ENCODE results near the gene STPG1. TPM values are rescaled to one million over a fixed set of nuclear protein-coding genes. Genes with fewer than 3 reads are reported as not detected.

The STPG1 gene
- total RNA-seq, 2 experiments from 2014 or later = 1.8 to 2.4 TPM

- Mint-ChIP-seq H3K4me3 (no peak overlapping the region), H3K27ac (no peak overlapping the region), H3K4me1 (ENCODE audit: low read depth) (peaks cover 12% of the 10 kb centered on the region), H3K9me3 (no peaks in the 10 kb centered on the region), H3K27me3 (no peaks in the 10 kb centered on the region), H3K36me3 (ENCODE audit: low read depth) (peaks cover 90% of the 10 kb centered on the region)
- DNase-seq = no peak
- ATAC-seq (ENCODE audit: poor library complexity) = no peak
- H3K4me1 ChIP-seq (ENCODE audit: insufficient read depth, low read length) = no peaks in the 10 kb centered on the region
- POLR2A ChIA-PET = interaction anchor here (0.9 kb wide), 1 partner anchor 60 kb away, joined by 6 read pairs; the partner anchor contains the start of gene RCAN3
- peaks cover 84% of the 10 kb centered on the region for H3K36me3 ChIP-seq (ENCODE audit: insufficient read depth, low read length)
- H3K27me3 ChIP-seq (ENCODE audit: control insufficient read depth in 1 of 2, insufficient read depth in 2 of 2, low read length in 2 of 2) = no peaks in the 10 kb centered on the region
- H3K4me3 ChIP-seq (ENCODE audit: low read length) = no peak overlapping the region
- CTCF ChIA-PET = interaction anchor here (1.2 to 1.4 kb wide), 2 partner anchors 27 to 145 kb away, joined by 3 read pairs; partner anchors contain the start of gene NIPAL3
- intact Hi-C loops (cut with DNase I, micrococcal nuclease) = no loop called here
- no peaks in the 10 kb centered on the region for H3K9me3 ChIP-seq (ENCODE audit: control insufficient read depth in 1 of 2, insufficient read depth in 1 of 2, low read length in 2 of 2)
- H3K27ac ChIP-seq (ENCODE audit: low read depth in 1 of 2, low read length in 2 of 2) = no peak overlapping the region
- TF ChIP-seq CTCF (IDR thresholded peaks at IDR 0.05) = no peak
These were observed 28.6 kb upstream of the STPG1 start for GRCh38 chr1:24441996-24442668.

DNA sequence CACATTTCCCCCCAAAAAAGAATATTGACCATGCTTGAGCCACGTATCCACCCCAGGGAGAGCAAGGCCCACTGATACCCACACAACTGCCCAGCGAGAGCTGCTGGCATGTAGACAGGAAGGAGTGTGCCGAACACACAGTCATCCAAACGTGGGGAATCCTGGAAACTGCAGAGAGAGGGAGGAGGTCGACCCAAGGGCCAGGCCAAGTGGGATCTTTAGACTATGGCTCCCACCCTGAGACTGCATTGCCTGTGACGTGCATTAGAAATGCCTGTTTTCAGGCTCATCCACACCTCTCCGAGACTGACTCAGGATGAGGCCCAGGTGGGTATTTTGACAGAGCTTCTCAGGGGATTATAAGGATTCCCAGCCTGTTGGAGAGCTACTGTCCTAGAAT is 27.9 kb upstream of the STPG1 start:
- no peaks in the 10 kb centered on the region for H3K27me3 ChIP-seq (ENCODE audit: control insufficient read depth in 1 of 2, insufficient read depth in 2 of 2, low read length in 2 of 2)
- peaks cover 14% of the 10 kb centered on the region for H3K4me1 Mint-ChIP-seq (ENCODE audit: low read depth)
- no peak overlapping the region for H3K4me3 ChIP-seq (ENCODE audit: low read length)
- no peak overlapping the region for H3K4me3 Mint-ChIP-seq
- intact Hi-C loops (cut with DNase I, micrococcal nuclease) = no loop called here
- no peaks in the 10 kb centered on the region for H3K4me1 ChIP-seq (ENCODE audit: insufficient read depth, low read length)
- no peaks in the 10 kb centered on the region for H3K9me3 ChIP-seq (ENCODE audit: control insufficient read depth in 1 of 2, insufficient read depth in 1 of 2, low read length in 2 of 2)
- no peak overlapping the region for H3K27ac ChIP-seq (ENCODE audit: low read depth in 1 of 2, low read length in 2 of 2)
- H3K36me3 Mint-ChIP-seq (ENCODE audit: low read depth) = peaks cover 85% of the 10 kb centered on the region
- peak overlapping the region; percentile 55 for H3K27ac Mint-ChIP-seq
- ChIA-PET CTCF (interaction anchor here (1.2 kb wide), 1 partner anchor 145 kb away, joined by 3 read pairs; no protein-coding TSS in a partner anchor), POLR2A (interaction anchor here (1.3 kb wide), 1 partner anchor 60 kb away, joined by 5 read pairs; the partner anchor contains the start of gene RCAN3)
- TF ChIP-seq CTCF (IDR thresholded peaks at IDR 0.05) = no peak
- H3K36me3 ChIP-seq (ENCODE audit: insufficient read depth, low read length) = peaks cover 78% of the 10 kb centered on the region
- ATAC-seq (ENCODE audit: poor library complexity) = no peak
- DNase-seq = no peak
- no peaks in the 10 kb centered on the region for H3K9me3 Mint-ChIP-seq
- H3K27me3 Mint-ChIP-seq = no peaks in the 10 kb centered on the region

- Histone ChIP-seq H3K9me3 (ENCODE audit: control insufficient read depth in 1 of 2, insufficient read depth in 1 of 2, low read length in 2 of 2) (no peaks in the 10 kb centered on the region), H3K36me3 (ENCODE audit: insufficient read depth, low read length) (peaks cover 67% of the 10 kb centered on the region), H3K27ac (ENCODE audit: low read depth in 1 of 2, low read length in 2 of 2) (no peak overlapping the region), H3K4me1 (ENCODE audit: insufficient read depth, low read length) (no peaks in the 10 kb centered on the region), H3K27me3 (ENCODE audit: control insufficient read depth in 1 of 2, insufficient read depth in 2 of 2, low read length in 2 of 2) (no peaks in the 10 kb centered on the region), H3K4me3 (ENCODE audit: low read length) (no peak overlapping the region)
- Mint-ChIP-seq H3K27me3 (no peaks in the 10 kb centered on the region), H3K27ac (no peak overlapping the region), H3K4me3 (no peak overlapping the region), H3K4me1 (ENCODE audit: low read depth) (peaks cover 22% of the 10 kb centered on the region), H3K36me3 (ENCODE audit: low read depth) (peaks cover 85% of the 10 kb centered on the region), H3K9me3 (no peaks in the 10 kb centered on the region)
- intact Hi-C loops (cut with DNase I, micrococcal nuclease) = no loop called here
- DNase-seq (no peak), ATAC-seq (ENCODE audit: poor library complexity) (no peak)
- ChIA-PET POLR2A (interaction anchor here (1.3 kb wide), 1 partner anchor 61 kb away, joined by 5 read pairs; the partner anchor contains the start of gene RCAN3), CTCF (interaction anchor here (0.6 kb wide), 1 partner anchor 61 kb away, joined by 3 read pairs; no protein-coding TSS in a partner anchor)
- TF ChIP-seq CTCF (IDR thresholded peaks at IDR 0.05) = no peak
These were observed 26.9 kb upstream of the STPG1 start for GRCh38 chr1:24440436-24440835.
